Epithelial cell of proximal tubule (primary cell): Measurements from ENCODE around the gene CHST5. TPM values are rescaled to one million over a fixed set of nuclear protein-coding genes. Genes with fewer than 3 reads are reported as not detected.

Experiments
- DNase-seq: peaks from one replicate; pipeline ENCODE4 v3.0.0-alpha.2; 2011; ENCODE audit warnings: low read depth
- H3K4me3 ChIP-seq: 2 replicates; pipeline ENCODE4 v1.5.1; 2011; ENCODE audit warnings: low read depth, mild to moderate bottlenecking, low read length
- total RNA-seq: library from RNA; depleted of rRNA; stranded (reverse); fragments of >200 nt; gene quantifications from 2 replicates; pipeline ENCODE4 v1.2.3, GENCODE V29; 2015
- TF ChIP-seq, protein P1 (sequence below): conservative IDR thresholded peaks from 2 replicates; pipeline ENCODE4 v1.5.1; 2012; ENCODE audit warnings: low read depth, mild to moderate bottlenecking, low read length

The CHST5 gene
- total RNA-seq, 1 donor from 2014 or later, result not detected

DNA sequence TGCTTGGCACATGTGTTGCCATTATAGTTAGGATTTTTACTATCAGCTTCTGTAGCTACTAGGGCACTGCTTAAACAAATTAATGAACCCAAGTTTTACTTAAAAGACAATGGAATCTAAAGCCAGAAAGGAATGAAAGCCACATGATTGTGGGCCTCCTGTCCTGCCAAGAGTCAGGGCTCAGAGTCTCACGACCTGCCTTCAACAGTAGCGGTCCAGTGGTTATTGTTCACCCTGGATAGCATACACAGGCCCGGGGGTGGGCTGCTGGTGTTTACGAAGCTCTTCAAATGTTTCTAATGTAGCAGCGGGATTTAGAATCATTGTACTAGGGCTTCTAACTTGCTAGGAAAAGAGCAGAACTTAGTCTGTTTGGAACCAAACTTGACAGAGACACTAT, 38.0 kb upstream of the CHST5 start:
- H3K4me3 ChIP-seq, result no peak overlapping the region
- DNase-seq, result no peak
- TF ChIP-seq, protein P1, sequence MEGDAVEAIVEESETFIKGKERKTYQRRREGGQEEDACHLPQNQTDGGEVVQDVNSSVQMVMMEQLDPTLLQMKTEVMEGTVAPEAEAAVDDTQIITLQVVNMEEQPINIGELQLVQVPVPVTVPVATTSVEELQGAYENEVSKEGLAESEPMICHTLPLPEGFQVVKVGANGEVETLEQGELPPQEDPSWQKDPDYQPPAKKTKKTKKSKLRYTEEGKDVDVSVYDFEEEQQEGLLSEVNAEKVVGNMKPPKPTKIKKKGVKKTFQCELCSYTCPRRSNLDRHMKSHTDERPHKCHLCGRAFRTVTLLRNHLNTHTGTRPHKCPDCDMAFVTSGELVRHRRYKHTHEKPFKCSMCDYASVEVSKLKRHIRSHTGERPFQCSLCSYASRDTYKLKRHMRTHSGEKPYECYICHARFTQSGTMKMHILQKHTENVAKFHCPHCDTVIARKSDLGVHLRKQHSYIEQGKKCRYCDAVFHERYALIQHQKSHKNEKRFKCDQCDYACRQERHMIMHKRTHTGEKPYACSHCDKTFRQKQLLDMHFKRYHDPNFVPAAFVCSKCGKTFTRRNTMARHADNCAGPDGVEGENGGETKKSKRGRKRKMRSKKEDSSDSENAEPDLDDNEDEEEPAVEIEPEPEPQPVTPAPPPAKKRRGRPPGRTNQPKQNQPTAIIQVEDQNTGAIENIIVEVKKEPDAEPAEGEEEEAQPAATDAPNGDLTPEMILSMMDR, result no peak

GRCh38 chr16:75572864-75573542, 37.1 kb upstream of the CHST5 start:
- DNase-seq, result no peak
- H3K4me3 ChIP-seq, result no peak overlapping the region
- TF ChIP-seq, protein P1, result no peak

GRCh38 chr16:75570396-75571065, 34.6 kb upstream of the CHST5 start:
- DNase-seq, result no peak
- TF ChIP-seq, protein P1, result no peak

GRCh38 chr16:75567911-75568310, 32.0 kb upstream of the CHST5 start:
- no peak for DNase-seq
- TF ChIP-seq, protein P1, result no peak

More at GRCh38 chr16:75570396-75571065, 34.6 kb upstream of the CHST5 start:
- H3K4me3 ChIP-seq, result no peak overlapping the region

GRCh38 chr16:75566758-75567255, 30.9 kb upstream of the CHST5 start:
- H3K4me3 ChIP-seq, result peak overlapping the region; percentile 98
- TF ChIP-seq, protein P1, result no peak
- no peak for DNase-seq

More at GRCh38 chr16:75567911-75568310, 32.0 kb upstream of the CHST5 start:
- no peak overlapping the region for H3K4me3 ChIP-seq

DNA sequence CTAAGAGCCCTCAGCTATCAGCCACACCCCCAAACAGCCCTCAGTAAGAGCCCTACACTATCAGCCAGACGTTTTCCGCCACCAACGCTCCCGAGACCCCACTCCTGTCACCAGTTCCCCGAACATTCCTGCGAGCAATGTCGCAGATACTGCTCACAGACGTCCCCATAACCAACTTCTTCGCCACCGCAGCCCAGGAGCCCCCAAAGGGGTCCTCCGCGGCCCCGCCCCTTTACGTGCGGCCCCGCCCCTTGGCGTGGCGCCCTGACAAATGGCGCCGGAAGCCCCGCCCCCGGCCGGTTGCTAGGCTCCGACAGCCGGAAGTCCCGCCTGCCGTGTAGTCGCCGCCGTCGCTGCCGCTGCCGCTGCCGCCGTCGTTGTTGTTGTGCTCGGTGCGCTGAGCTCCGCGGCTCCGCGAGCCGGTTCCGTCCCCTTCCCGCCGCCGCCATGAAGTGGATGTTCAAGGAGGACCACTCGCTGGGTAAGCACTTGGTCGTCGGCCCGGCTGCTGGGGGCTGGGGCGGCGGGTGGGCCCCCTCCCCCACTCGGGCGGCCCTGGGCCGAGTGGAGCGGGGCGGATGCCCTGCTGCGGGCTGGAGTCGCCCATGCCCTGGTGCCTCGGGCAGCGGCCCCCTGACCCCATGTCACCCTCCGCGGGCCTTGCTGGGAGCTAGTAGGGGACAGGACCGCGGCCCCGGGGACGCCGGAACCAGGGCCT, 30.3 kb upstream of the CHST5 start, which contains the start of gene GABARAPL2:
Gene GABARAPL2, plus strand, starts transcription at position 340 of the 718 bp plus-strand sequence. Its CDS starts 108 bp downstream, at position 448.
- TF ChIP-seq, protein P1, result no peak
- DNase-seq, result no peak
- peak within 1 kb of the TSS; percentile 98 for H3K4me3 ChIP-seq
